ENCODE measurements around the gene EHBP1.

The EHBP1 gene

DNA sequence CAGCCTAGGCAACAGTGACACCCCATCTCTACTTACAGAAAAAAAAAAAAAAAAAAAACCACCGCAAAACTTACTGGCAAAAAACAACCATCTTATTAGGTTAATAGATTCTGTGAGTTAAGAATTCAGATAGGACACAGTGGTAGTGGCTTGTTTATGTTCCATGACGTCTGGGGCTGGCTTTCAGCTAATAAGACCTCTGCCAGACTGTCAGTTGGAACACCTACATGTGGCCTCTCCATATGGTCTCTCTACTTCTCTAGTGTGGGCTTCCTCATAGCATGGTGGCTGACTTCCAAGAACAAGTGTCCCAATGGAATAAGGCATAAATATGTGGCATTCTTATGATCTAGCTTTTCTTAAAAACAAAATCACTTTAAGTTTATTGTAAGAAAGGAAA, 251.1 kb downstream of the EHBP1 start:
- H3K36me3 ChIP-seq (ENCODE audit: control insufficient read depth, insufficient read depth, low read length), result no peaks in the 10 kb centered on the region
- H3K9me3 ChIP-seq (ENCODE audit: control insufficient read depth, low read length), result no peaks in the 10 kb centered on the region
- no peaks in the 10 kb centered on the region for H3K79me2 ChIP-seq
- no peak overlapping the region for H3K27ac ChIP-seq
- no peak overlapping the region for H2AFZ ChIP-seq
- H3K4me1 ChIP-seq, result no peaks in the 10 kb centered on the region
- H3K4me3 ChIP-seq (ENCODE audit: low read depth, low read length), result no peak overlapping the region
- H3K27me3 ChIP-seq (ENCODE audit: control insufficient read depth, insufficient read depth, low read length), result no peaks in the 10 kb centered on the region
- TF ChIP-seq, protein P1, sequence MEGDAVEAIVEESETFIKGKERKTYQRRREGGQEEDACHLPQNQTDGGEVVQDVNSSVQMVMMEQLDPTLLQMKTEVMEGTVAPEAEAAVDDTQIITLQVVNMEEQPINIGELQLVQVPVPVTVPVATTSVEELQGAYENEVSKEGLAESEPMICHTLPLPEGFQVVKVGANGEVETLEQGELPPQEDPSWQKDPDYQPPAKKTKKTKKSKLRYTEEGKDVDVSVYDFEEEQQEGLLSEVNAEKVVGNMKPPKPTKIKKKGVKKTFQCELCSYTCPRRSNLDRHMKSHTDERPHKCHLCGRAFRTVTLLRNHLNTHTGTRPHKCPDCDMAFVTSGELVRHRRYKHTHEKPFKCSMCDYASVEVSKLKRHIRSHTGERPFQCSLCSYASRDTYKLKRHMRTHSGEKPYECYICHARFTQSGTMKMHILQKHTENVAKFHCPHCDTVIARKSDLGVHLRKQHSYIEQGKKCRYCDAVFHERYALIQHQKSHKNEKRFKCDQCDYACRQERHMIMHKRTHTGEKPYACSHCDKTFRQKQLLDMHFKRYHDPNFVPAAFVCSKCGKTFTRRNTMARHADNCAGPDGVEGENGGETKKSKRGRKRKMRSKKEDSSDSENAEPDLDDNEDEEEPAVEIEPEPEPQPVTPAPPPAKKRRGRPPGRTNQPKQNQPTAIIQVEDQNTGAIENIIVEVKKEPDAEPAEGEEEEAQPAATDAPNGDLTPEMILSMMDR (IDR thresholded peaks at IDR 0.05), result no peak
- H3K4me2 ChIP-seq (ENCODE audit: low read length), result no peak overlapping the region
- no peak overlapping the region for H3K9ac ChIP-seq

DNA sequence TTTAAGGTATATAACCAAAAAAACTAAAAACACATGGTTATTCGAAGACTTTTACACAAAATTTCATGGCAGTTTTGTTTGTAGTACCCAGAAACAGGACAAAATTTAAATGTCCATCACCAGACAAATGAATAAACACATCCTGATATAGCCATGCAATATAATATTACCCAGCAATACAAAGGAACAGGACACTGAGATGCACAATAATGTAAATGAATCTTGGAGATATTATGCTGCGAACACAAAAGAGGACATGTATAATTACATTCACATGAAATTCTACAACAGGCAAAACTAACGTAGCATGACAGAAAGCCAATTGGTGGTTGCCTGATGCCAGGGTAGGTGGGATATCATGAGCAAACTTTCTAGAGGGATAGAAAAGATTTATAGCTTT, 252.7 kb downstream of the EHBP1 start:
- H3K9ac ChIP-seq, result no peak overlapping the region
- no peaks in the 10 kb centered on the region for H3K36me3 ChIP-seq (ENCODE audit: control insufficient read depth, insufficient read depth, low read length)
- H3K27ac ChIP-seq, result no peak overlapping the region
- H3K27me3 ChIP-seq (ENCODE audit: control insufficient read depth, insufficient read depth, low read length), result no peaks in the 10 kb centered on the region
- no peak overlapping the region for H2AFZ ChIP-seq
- no peaks in the 10 kb centered on the region for H3K79me2 ChIP-seq
- TF ChIP-seq, protein P1 (IDR thresholded peaks at IDR 0.05), result no peak
- H3K4me3 ChIP-seq (ENCODE audit: low read depth, low read length), result no peak overlapping the region
- H3K9me3 ChIP-seq (ENCODE audit: control insufficient read depth, low read length), result no peaks in the 10 kb centered on the region
- H3K4me2 ChIP-seq (ENCODE audit: low read length), result no peak overlapping the region
- no peaks in the 10 kb centered on the region for H3K4me1 ChIP-seq

DNA sequence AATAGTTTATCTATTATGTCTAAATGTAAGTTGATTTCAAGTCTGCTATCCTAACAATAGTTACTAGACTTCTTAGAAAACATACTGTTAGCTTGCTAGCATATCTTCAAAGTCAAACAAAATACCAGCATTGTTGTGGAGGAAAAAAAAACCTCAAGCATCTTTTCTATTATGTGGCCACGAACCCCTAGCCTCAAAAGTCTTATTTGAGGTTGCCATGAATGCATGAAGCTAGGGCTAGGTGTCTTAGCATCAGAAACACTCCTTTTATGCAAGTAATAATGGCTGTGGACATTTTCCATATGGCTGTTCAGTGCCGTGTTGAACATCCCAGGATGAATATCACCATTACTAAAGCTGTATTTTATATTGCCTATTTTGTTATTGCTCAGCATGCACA, 258.5 kb downstream of the EHBP1 start:
- H2AFZ ChIP-seq, result no peak overlapping the region
- TF ChIP-seq, protein P1 (IDR thresholded peaks at IDR 0.05), result no peak
- H3K27me3 ChIP-seq (ENCODE audit: control insufficient read depth, insufficient read depth, low read length), result no peaks in the 10 kb centered on the region
- no peaks in the 10 kb centered on the region for H3K36me3 ChIP-seq (ENCODE audit: control insufficient read depth, insufficient read depth, low read length)
- no peak overlapping the region for H3K9ac ChIP-seq
- H3K4me1 ChIP-seq, result no peaks in the 10 kb centered on the region
- H3K9me3 ChIP-seq (ENCODE audit: control insufficient read depth, low read length), result no peaks in the 10 kb centered on the region
- H3K4me3 ChIP-seq (ENCODE audit: low read depth, low read length), result no peak overlapping the region
- H3K4me2 ChIP-seq (ENCODE audit: low read length), result no peak overlapping the region
- no peak overlapping the region for H3K27ac ChIP-seq
- no peaks in the 10 kb centered on the region for H3K79me2 ChIP-seq

DNA sequence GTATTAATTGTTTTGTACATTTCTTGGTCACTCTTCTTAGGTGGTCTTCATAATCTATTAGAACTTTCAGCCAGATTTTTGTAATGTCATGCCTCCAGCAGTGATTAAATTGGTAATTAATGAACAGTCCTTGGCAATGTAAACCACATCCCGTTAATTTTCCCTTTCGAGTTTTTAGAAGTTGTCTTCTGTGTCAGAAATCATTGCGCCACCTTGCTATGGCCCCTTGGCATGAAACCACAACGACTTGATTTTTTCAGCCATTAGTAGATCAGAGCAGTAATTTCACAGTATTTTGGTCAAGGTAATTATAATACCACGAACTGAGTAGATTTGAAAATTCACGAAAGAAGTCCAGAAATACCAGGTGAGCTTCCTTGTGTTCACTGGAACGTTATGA, 259.2 kb downstream of the EHBP1 start:
- H3K36me3 ChIP-seq (ENCODE audit: control insufficient read depth, insufficient read depth, low read length), result no peaks in the 10 kb centered on the region
- no peak overlapping the region for H3K27ac ChIP-seq
- TF ChIP-seq, protein P1 (IDR thresholded peaks at IDR 0.05), result no peak
- H3K27me3 ChIP-seq (ENCODE audit: control insufficient read depth, insufficient read depth, low read length), result no peaks in the 10 kb centered on the region
- H3K79me2 ChIP-seq, result no peaks in the 10 kb centered on the region
- no peak overlapping the region for H3K4me3 ChIP-seq (ENCODE audit: low read depth, low read length)
- H3K9ac ChIP-seq, result no peak overlapping the region
- H3K4me1 ChIP-seq, result no peaks in the 10 kb centered on the region
- no peak overlapping the region for H3K4me2 ChIP-seq (ENCODE audit: low read length)
- H3K9me3 ChIP-seq (ENCODE audit: control insufficient read depth, low read length), result no peaks in the 10 kb centered on the region
- H2AFZ ChIP-seq, result no peak overlapping the region

DNA sequence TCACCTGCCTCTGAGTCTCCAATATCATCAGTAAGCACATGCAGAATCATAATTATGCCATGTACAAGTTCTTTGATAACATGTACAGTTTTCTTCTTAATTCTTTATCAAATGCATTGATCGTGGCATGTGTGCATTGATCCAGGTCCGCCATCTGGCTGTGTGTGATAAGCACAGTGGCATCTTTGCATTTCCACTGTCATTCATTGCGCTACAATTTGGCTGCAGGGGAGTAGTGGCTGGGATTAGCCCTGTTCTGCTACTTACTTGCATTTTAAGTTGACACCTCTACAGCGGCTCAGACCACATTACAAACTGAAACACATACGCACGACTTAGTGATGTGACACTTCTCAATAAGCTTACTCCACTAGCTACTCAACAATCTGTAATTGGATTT, 261.5 kb downstream of the EHBP1 start:
- Histone ChIP-seq H3K4me3 (ENCODE audit: low read depth, low read length) (no peak overlapping the region), H2AFZ (no peak overlapping the region), H3K4me1 (no peaks in the 10 kb centered on the region), H3K27ac (no peak overlapping the region), H3K27me3 (ENCODE audit: control insufficient read depth, insufficient read depth, low read length) (no peaks in the 10 kb centered on the region), H3K9me3 (ENCODE audit: control insufficient read depth, low read length) (no peaks in the 10 kb centered on the region), H3K9ac (no peak overlapping the region), H3K79me2 (no peaks in the 10 kb centered on the region), H3K4me2 (ENCODE audit: low read length) (no peak overlapping the region), H3K36me3 (ENCODE audit: control insufficient read depth, insufficient read depth, low read length) (no peaks in the 10 kb centered on the region)
- TF ChIP-seq, protein P1 (IDR thresholded peaks at IDR 0.05), result no peak

Data from parathyroid adenoma (tissue), 2 donors.